Fibroblast of lung (primary cell): ENCODE data around the gene ADAMTS16. TPM values are rescaled to one million over a fixed set of nuclear protein-coding genes. Genes with fewer than 3 reads are reported as not detected.

Experiments
- DNase-seq, 2 donors: peaks; one replicate each; pipeline versions ENCODE4 v3.0.0 to v3.0.0-alpha.2; 2010; ENCODE audit warnings: low read depth in 2 of 2
- H2AFZ ChIP-seq: 2 replicates; pipeline ENCODE4 v1.5.1; 2012; ENCODE audit warnings: low read length, control low read depth, inconsistent platforms
- H3K27ac ChIP-seq: 2 replicates; pipeline ENCODE4 v1.5.1; 2011; ENCODE audit warnings: low read length, control low read depth; ENCODE audit not compliant: insufficient read depth
- H3K27me3 ChIP-seq: 2 replicates; pipeline ENCODE4 v1.5.1; 2011; ENCODE audit warnings: mild to moderate bottlenecking, low read length; ENCODE audit not compliant: control insufficient read depth, insufficient read depth
- H3K36me3 ChIP-seq: 2 replicates; pipeline ENCODE4 v1.5.1; 2011; ENCODE audit warnings: low read length; ENCODE audit not compliant: control insufficient read depth, insufficient read depth
- H3K4me1 ChIP-seq: 2 replicates; pipeline ENCODE4 v1.5.1; 2011; ENCODE audit warnings: low read length; ENCODE audit not compliant: control insufficient read depth, insufficient read depth; ENCODE audit errors: extremely low read depth
- H3K4me2 ChIP-seq: 2 replicates; pipeline ENCODE4 v1.5.1; 2011; ENCODE audit warnings: low read length, control low read depth; ENCODE audit not compliant: insufficient read depth; ENCODE audit errors: extremely low read depth
- H3K4me3 ChIP-seq, 4 experiments: fragments of 200-600 bp in 1 of 4; sonication (generic) in 1 of 4; replicated peaks in 1 of 4; 2 replicates each; pipeline ENCODE4 v1.5.1; 2011 to 2016; ENCODE audit warnings: low read length in 4 of 4, low read depth in 3 of 4, mild to moderate bottlenecking in 3 of 4, control low read depth in 2 of 4, inconsistent platforms in 1 of 4, mixed read lengths in 1 of 4; ENCODE audit not compliant: insufficient read depth in 1 of 4; ENCODE audit errors: control extremely low read depth in 1 of 4
- H3K79me2 ChIP-seq: 2 replicates; pipeline ENCODE4 v1.5.1; 2012; ENCODE audit warnings: mild to moderate bottlenecking, low read length, inconsistent platforms; ENCODE audit not compliant: control insufficient read depth, insufficient read depth
- H3K9ac ChIP-seq: 2 replicates; pipeline ENCODE4 v1.5.1; 2011; ENCODE audit warnings: mild to moderate bottlenecking, low read length, control low read depth; ENCODE audit not compliant: insufficient read depth
- H3K9me3 ChIP-seq: 2 replicates; pipeline ENCODE4 v1.5.1; 2012; ENCODE audit warnings: low read depth, low read length; ENCODE audit not compliant: control insufficient read depth, insufficient read depth
- H4K20me1 ChIP-seq: 2 replicates; pipeline ENCODE4 v1.5.1; 2011; ENCODE audit warnings: low read length; ENCODE audit not compliant: control insufficient read depth, insufficient read depth; ENCODE audit errors: extremely low read depth
- EZH2 ChIP-seq: IDR thresholded peaks from 2 replicates; pipeline ENCODE4 v1.5.1; 2012; ENCODE audit warnings: low read length, control low read depth, mild to moderate bottlenecking; ENCODE audit errors: missing control alignments
- polyA plus RNA-seq, 2 donors: library from polyadenylated mRNA; depleted of rRNA in 1 of 2; stranded (reverse) in 1 of 2; unstranded in 1 of 2; fragments of >200 nt; gene quantifications; 2 replicates each; pipeline ENCODE4 v1.2.1, GENCODE V29; 2011 to 2012; ENCODE audit warnings: missing spikeins in 1 of 2
- total RNA-seq: library from RNA; depleted of rRNA; stranded (reverse); fragments of >200 nt; gene quantifications from 2 replicates; pipeline ENCODE4 v1.2.1, GENCODE V29; 2014
- TF ChIP-seq, protein P1 (sequence below), 2 donors: IDR thresholded peaks in 1 of 2; conservative IDR thresholded peaks in 1 of 2; 1 replicate in 1 of 2; 2 replicates in 1 of 2; pipeline ENCODE4 v1.5.1; 2011 to 2012; ENCODE audit warnings: low read length in 2 of 2, control low read depth in 1 of 2, inconsistent platforms in 1 of 2, low read depth in 1 of 2, mild to moderate bottlenecking in 1 of 2

ADAMTS16 gene
- total and polyA plus RNA-seq, 2 donors (not counting 1 experiment from before 2014, with no cell fraction given): 0.06 to 0.17 TPM

DNA sequence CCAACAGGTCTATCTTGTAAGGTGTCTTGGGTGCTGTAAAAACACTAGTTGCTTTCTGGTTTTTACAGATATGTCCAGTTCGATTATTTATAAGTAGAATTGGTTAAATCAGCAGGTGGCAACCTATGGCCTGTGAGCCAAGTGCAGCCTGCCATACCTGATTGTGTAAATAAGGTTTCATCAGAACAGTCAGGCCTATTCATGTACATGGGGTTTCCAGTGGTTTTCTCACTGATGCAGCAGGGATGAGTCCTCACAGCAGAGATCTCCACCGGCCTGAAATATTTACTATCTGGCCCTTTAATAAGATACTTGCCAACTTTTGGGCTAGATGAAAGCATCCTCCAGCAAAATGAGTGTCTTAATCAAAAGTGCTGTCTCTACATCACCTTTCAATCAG is 149.4 kb downstream of the ADAMTS16 start:
- Histone ChIP-seq H3K36me3 (no peaks in the 10 kb centered on the region), H3K27me3 (no peaks in the 10 kb centered on the region), H4K20me1 (no peaks in the 10 kb centered on the region), H3K4me2 (no peak overlapping the region), H3K4me3 (no peak overlapping the region), H2AFZ (no peak overlapping the region), H3K9ac (no peak overlapping the region), H3K9me3 (no peaks in the 10 kb centered on the region), H3K79me2 (no peaks in the 10 kb centered on the region), H3K27ac (no peak overlapping the region), H3K4me1 (no peaks in the 10 kb centered on the region)
- TF ChIP-seq, protein P1, sequence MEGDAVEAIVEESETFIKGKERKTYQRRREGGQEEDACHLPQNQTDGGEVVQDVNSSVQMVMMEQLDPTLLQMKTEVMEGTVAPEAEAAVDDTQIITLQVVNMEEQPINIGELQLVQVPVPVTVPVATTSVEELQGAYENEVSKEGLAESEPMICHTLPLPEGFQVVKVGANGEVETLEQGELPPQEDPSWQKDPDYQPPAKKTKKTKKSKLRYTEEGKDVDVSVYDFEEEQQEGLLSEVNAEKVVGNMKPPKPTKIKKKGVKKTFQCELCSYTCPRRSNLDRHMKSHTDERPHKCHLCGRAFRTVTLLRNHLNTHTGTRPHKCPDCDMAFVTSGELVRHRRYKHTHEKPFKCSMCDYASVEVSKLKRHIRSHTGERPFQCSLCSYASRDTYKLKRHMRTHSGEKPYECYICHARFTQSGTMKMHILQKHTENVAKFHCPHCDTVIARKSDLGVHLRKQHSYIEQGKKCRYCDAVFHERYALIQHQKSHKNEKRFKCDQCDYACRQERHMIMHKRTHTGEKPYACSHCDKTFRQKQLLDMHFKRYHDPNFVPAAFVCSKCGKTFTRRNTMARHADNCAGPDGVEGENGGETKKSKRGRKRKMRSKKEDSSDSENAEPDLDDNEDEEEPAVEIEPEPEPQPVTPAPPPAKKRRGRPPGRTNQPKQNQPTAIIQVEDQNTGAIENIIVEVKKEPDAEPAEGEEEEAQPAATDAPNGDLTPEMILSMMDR (conservative IDR thresholded peaks at IDR 0.05 in 1 of 2, IDR thresholded peaks at IDR 0.05 in 1 of 2; ENCODE audit: low read depth in 1 of 2, low read length in 2 of 2): no peak
- TF ChIP-seq EZH2: no peak
- no peak for DNase-seq

DNA sequence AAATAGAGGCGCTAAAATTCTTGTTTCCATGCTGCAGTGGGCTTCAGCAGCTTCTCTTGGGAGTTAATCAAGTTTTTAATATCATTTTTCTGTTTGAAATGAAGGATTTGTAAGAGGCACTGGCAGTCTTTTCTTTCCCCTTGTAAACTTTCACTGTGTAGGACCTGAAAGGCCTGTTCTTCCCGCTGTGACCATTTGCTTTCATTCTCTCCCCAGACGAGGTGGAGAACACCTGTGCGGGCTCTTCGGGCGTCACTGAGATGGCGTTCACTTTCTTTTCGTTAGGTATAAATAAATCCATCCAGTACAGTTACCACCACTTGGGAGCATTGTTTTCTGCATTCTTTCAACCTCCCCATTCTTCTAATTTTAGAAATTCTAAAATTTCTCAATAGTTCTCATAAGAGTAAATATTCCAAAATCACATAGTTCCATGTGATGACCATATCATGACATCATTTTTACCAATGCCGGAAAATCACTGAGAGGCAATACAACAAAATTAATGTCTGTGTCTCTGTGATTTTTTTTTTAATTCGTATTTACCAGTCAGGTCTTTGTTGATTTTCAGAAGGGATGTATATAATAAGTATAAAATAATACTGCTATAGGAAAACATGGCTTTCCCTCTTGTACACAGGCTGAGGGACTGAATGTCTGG is 150.7 kb downstream of the ADAMTS16 start:
- Histone ChIP-seq H3K4me1 (no peaks in the 10 kb centered on the region), H2AFZ (no peak overlapping the region), H4K20me1 (no peaks in the 10 kb centered on the region), H3K36me3 (no peaks in the 10 kb centered on the region), H3K4me3 (no peak overlapping the region), H3K4me2 (no peak overlapping the region), H3K79me2 (no peaks in the 10 kb centered on the region), H3K27ac (no peak overlapping the region), H3K9ac (no peak overlapping the region), H3K27me3 (no peaks in the 10 kb centered on the region), H3K9me3 (no peaks in the 10 kb centered on the region)
- peak in 1 of 2 donors; percentile 19 for DNase-seq
- no peak for TF ChIP-seq EZH2
- TF ChIP-seq, protein P1 (conservative IDR thresholded peaks at IDR 0.05 in 1 of 2, IDR thresholded peaks at IDR 0.05 in 1 of 2; ENCODE audit: low read depth in 1 of 2, low read length in 2 of 2): no peak

- no peak overlapping the region for H3K27ac ChIP-seq
- H3K4me3 ChIP-seq: no peak overlapping the region
- H3K9me3 ChIP-seq: no peaks in the 10 kb centered on the region
- H3K4me1 ChIP-seq: no peaks in the 10 kb centered on the region
- no peaks in the 10 kb centered on the region for H3K79me2 ChIP-seq
- H3K4me2 ChIP-seq: no peak overlapping the region
- no peak overlapping the region for H2AFZ ChIP-seq
- no peaks in the 10 kb centered on the region for H3K27me3 ChIP-seq
- DNase-seq: peak in 1 of 2 donors; percentile 87
- no peak overlapping the region for H3K9ac ChIP-seq
- H3K36me3 ChIP-seq: no peaks in the 10 kb centered on the region
- TF ChIP-seq, protein P1 (conservative IDR thresholded peaks at IDR 0.05 in 1 of 2, IDR thresholded peaks at IDR 0.05 in 1 of 2; ENCODE audit: low read depth in 1 of 2, low read length in 2 of 2): no peak
- TF ChIP-seq EZH2: no peak
- H4K20me1 ChIP-seq: no peaks in the 10 kb centered on the region
Observed at GRCh38 chr5:5291357-5291756, 151.2 kb downstream of the ADAMTS16 start.
